Retinal pigment epithelial cell (primary cell): ENCODE data around the gene KCNK2.

Source experiments
- DNase-seq: peaks from one replicate; pipeline ENCODE4 v3.0.0-alpha.2; 2010; ENCODE audit warnings: low read depth
- H3K4me3 ChIP-seq: 2 replicates; pipeline ENCODE4 v1.5.1; 2011; ENCODE audit warnings: mild to moderate bottlenecking, low read length, control low read depth, moderate library complexity
- CTCF ChIP-seq: conservative IDR thresholded peaks from 2 replicates; pipeline ENCODE4 v1.5.1; 2011; ENCODE audit warnings: low read depth, low read length, control low read depth, inconsistent platforms

KCNK2 gene

GRCh38 chr1:215210167-215210566, 127.6 kb downstream of the KCNK2 start:
- no peak for TF ChIP-seq CTCF

GRCh38 chr1:215215846-215216245, 133.3 kb downstream of the KCNK2 start:
- TF ChIP-seq CTCF = no peak
- H3K4me3 ChIP-seq = no peak overlapping the region
- no peak for DNase-seq

More at GRCh38 chr1:215210167-215210566, 127.6 kb downstream of the KCNK2 start:
- H3K4me3 ChIP-seq = no peak overlapping the region
- DNase-seq = no peak

- no peak for DNase-seq
- no peak overlapping the region for H3K4me3 ChIP-seq
- no peak for TF ChIP-seq CTCF
These were observed 136.8 kb downstream of the KCNK2 start for GRCh38 chr1:215219372-215219771.

- TF ChIP-seq CTCF = no peak
- no peak overlapping the region for H3K4me3 ChIP-seq
- no peak for DNase-seq
These were observed 137.8 kb downstream of the KCNK2 start for GRCh38 chr1:215220346-215220745.

- no peak overlapping the region for H3K4me3 ChIP-seq
- no peak for DNase-seq
- no peak for TF ChIP-seq CTCF
These were observed 144.2 kb downstream of the KCNK2 start for GRCh38 chr1:215226757-215227156.

- no peak overlapping the region for H3K4me3 ChIP-seq
- no peak for TF ChIP-seq CTCF
- peak; percentile 0 for DNase-seq
These were observed 145.7 kb downstream of the KCNK2 start for GRCh38 chr1:215228193-215228592.

- H3K4me3 ChIP-seq = no peak overlapping the region
- TF ChIP-seq CTCF = no peak
These were observed 158.9 kb downstream of the KCNK2 start for GRCh38 chr1:215241451-215241850.

More at GRCh38 chr1:215241451-215241850, 158.9 kb downstream of the KCNK2 start:
- DNase-seq = no peak
